Measurements from ENCODE around the gene ZNF532.

Gene ZNF532

GRCh38 chr18:58995663-58996062 is 131.0 kb downstream of the ZNF532 start:
- no peaks in the 10 kb centered on the region for H3K79me2 ChIP-seq (ENCODE audit: insufficient read depth, low read length)
- no peak overlapping the region for H2AFZ ChIP-seq (ENCODE audit: low read length)
- no peak overlapping the region for H3K4me2 ChIP-seq (ENCODE audit: low read length)
- no peak overlapping the region for H3K9ac ChIP-seq (ENCODE audit: low read length)
- no peaks in the 10 kb centered on the region for H3K36me3 ChIP-seq (ENCODE audit: insufficient read depth, low read length)
- H3K27me3 ChIP-seq (ENCODE audit: insufficient read depth, low read length): no peaks in the 10 kb centered on the region
- H4K20me1 ChIP-seq (ENCODE audit: insufficient read depth, low read length): no peaks in the 10 kb centered on the region
- no peak for TF ChIP-seq CTCF (IDR thresholded peaks at IDR 0.05; ENCODE audit: low read length)
- TF ChIP-seq EZH2 (IDR thresholded peaks at IDR 0.05; ENCODE audit: borderline replicate concordance, low read length): no peak
- H3K9me2 ChIP-seq (ENCODE audit: low read depth, low read length): no peaks in the 10 kb centered on the region
- H3K4me3 ChIP-seq (ENCODE audit: low read depth, low read length, poor library complexity, severe bottlenecking): no peak overlapping the region
- H3K9me3 ChIP-seq (ENCODE audit: low read length): no peaks in the 10 kb centered on the region
- peaks cover 48% of the 10 kb centered on the region for H3K4me1 ChIP-seq (ENCODE audit: insufficient read depth, low read length, severe bottlenecking)
- H3K27ac ChIP-seq (ENCODE audit: low read depth, low read length, poor library complexity, severe bottlenecking): no peak overlapping the region
- H3F3A ChIP-seq (ENCODE audit: insufficient read depth, low read length): no peaks in the 10 kb centered on the region

- Histone ChIP-seq H3K9ac (ENCODE audit: low read length) (no peak overlapping the region), H3K36me3 (ENCODE audit: insufficient read depth, low read length) (no peaks in the 10 kb centered on the region), H3K27ac (ENCODE audit: low read depth, low read length, poor library complexity, severe bottlenecking) (no peak overlapping the region), H4K20me1 (ENCODE audit: insufficient read depth, low read length) (no peaks in the 10 kb centered on the region), H3K4me1 (ENCODE audit: insufficient read depth, low read length, severe bottlenecking) (peaks cover 47% of the 10 kb centered on the region), H3K9me2 (ENCODE audit: low read depth, low read length) (no peaks in the 10 kb centered on the region), H3K4me2 (ENCODE audit: low read length) (no peak overlapping the region), H3K4me3 (ENCODE audit: low read depth, low read length, poor library complexity, severe bottlenecking) (no peak overlapping the region), H3K9me3 (ENCODE audit: low read length) (no peaks in the 10 kb centered on the region), H2AFZ (ENCODE audit: low read length) (no peak overlapping the region), H3F3A (ENCODE audit: insufficient read depth, low read length) (no peaks in the 10 kb centered on the region), H3K27me3 (ENCODE audit: insufficient read depth, low read length) (no peaks in the 10 kb centered on the region), H3K79me2 (ENCODE audit: insufficient read depth, low read length) (no peaks in the 10 kb centered on the region)
- no peak for TF ChIP-seq EZH2 (IDR thresholded peaks at IDR 0.05; ENCODE audit: borderline replicate concordance, low read length)
- TF ChIP-seq CTCF (IDR thresholded peaks at IDR 0.05; ENCODE audit: low read length): no peak
These were observed 131.5 kb downstream of the ZNF532 start for GRCh38 chr18:58996131-58996641.

GRCh38 chr18:58996696-58997095 is 132.0 kb downstream of the ZNF532 start:
- TF ChIP-seq EZH2 (IDR thresholded peaks at IDR 0.05; ENCODE audit: borderline replicate concordance, low read length) (no peak), CTCF (IDR thresholded peaks at IDR 0.05; ENCODE audit: low read length) (no peak)
- Histone ChIP-seq H3K4me3 (ENCODE audit: low read depth, low read length, poor library complexity, severe bottlenecking) (no peak overlapping the region), H3K4me1 (ENCODE audit: insufficient read depth, low read length, severe bottlenecking) (peaks cover 42% of the 10 kb centered on the region), H3F3A (ENCODE audit: insufficient read depth, low read length) (no peaks in the 10 kb centered on the region), H3K36me3 (ENCODE audit: insufficient read depth, low read length) (no peaks in the 10 kb centered on the region), H2AFZ (ENCODE audit: low read length) (no peak overlapping the region), H3K79me2 (ENCODE audit: insufficient read depth, low read length) (no peaks in the 10 kb centered on the region), H3K27ac (ENCODE audit: low read depth, low read length, poor library complexity, severe bottlenecking) (no peak overlapping the region), H4K20me1 (ENCODE audit: insufficient read depth, low read length) (no peaks in the 10 kb centered on the region), H3K9me2 (ENCODE audit: low read depth, low read length) (no peaks in the 10 kb centered on the region), H3K9me3 (ENCODE audit: low read length) (no peaks in the 10 kb centered on the region), H3K4me2 (ENCODE audit: low read length) (no peak overlapping the region), H3K9ac (ENCODE audit: low read length) (no peak overlapping the region), H3K27me3 (ENCODE audit: insufficient read depth, low read length) (no peaks in the 10 kb centered on the region)

Measured in OCI-LY1 (cell line).